ENCODE data around the gene GSTM3. TPM values are rescaled to one million over a fixed set of nuclear protein-coding genes. Genes with fewer than 3 reads are reported as not detected.
A peak's percentile ranks its signal among the peaks of the same experiment; 100 is the strongest.

GSTM3 gene
- polyA plus RNA-seq, 1 donor (not counting 4 experiments of a cell fraction or from before 2014, with no cell fraction given): 113 TPM

DNA sequence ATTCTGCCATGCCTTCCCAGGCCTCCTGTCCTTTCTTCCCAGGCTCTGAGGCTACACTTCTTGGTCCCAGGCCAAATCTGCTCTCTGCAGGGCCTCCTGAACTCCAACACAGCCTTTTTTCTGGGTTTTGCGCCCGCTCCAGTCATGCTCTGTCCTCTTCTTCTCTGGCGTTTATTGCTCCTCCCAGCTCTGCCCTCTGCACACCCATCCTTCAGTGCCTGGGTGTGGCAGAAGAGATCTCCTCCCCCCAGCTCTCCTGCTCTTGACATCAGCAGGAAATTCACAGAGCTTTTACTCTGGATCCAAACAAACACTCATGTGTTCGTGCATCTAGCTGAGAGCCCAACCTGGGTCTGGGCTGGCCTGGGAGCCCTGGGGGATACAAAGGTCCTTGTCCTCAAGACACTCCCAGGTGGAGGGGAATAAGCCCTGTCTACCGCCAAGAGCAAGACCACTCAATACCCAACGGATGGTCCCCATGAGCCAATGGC is 45.7 kb upstream of the GSTM3 start:
- H3K36me3 ChIP-seq (ENCODE audit: control insufficient read depth in 2 of 2, extremely low read depth in 1 of 2, insufficient read depth in 2 of 2, low read length in 2 of 2): no peaks in the 10 kb centered on the region
- dilution Hi-C loops (cut with MboI; ENCODE audit: extremely low pct_ligation_motif_present, low sequenced_read_pairs): no loop called here
- TF ChIP-seq EZH2 (IDR thresholded peaks at IDR 0.05; ENCODE audit: low read length): no peak
- TF ChIP-seq, protein P1, sequence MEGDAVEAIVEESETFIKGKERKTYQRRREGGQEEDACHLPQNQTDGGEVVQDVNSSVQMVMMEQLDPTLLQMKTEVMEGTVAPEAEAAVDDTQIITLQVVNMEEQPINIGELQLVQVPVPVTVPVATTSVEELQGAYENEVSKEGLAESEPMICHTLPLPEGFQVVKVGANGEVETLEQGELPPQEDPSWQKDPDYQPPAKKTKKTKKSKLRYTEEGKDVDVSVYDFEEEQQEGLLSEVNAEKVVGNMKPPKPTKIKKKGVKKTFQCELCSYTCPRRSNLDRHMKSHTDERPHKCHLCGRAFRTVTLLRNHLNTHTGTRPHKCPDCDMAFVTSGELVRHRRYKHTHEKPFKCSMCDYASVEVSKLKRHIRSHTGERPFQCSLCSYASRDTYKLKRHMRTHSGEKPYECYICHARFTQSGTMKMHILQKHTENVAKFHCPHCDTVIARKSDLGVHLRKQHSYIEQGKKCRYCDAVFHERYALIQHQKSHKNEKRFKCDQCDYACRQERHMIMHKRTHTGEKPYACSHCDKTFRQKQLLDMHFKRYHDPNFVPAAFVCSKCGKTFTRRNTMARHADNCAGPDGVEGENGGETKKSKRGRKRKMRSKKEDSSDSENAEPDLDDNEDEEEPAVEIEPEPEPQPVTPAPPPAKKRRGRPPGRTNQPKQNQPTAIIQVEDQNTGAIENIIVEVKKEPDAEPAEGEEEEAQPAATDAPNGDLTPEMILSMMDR (optimal IDR thresholded peaks at IDR 0.05 in 1 of 3, IDR thresholded peaks at IDR 0.05 in 1 of 3, conservative IDR thresholded peaks at IDR 0.05 in 1 of 3; ENCODE audit: extremely low read depth in 1 of 3, insufficient read depth in 2 of 3, low read length in 3 of 3): no peak
- no peaks in the 10 kb centered on the region for H3K9me3 ChIP-seq (ENCODE audit: control insufficient read depth, low read depth, low read length)
- no peaks in the 10 kb centered on the region for H3K79me2 ChIP-seq (ENCODE audit: control insufficient read depth, insufficient read depth, low read length)
- no peak overlapping the region for H2AFZ ChIP-seq (ENCODE audit: control insufficient read depth, low read length)
- H4K20me1 ChIP-seq (ENCODE audit: control insufficient read depth, extremely low read depth, insufficient read depth, low read length): no peaks in the 10 kb centered on the region
- DNase-seq (ENCODE audit: low read depth, low spot score) (no peak), FAIRE-seq (no peak)
- H3K4me2 ChIP-seq (ENCODE audit: control insufficient read depth, extremely low read depth, insufficient read depth, low read depth, low read length): no peak overlapping the region
- no peak overlapping the region for H3K4me3 ChIP-seq (ENCODE audit: control insufficient read depth in 2 of 3, extremely low read depth in 1 of 3, insufficient read depth in 2 of 3, low read depth in 1 of 3, low read length in 3 of 3)
- H3K27ac ChIP-seq (ENCODE audit: control insufficient read depth, insufficient read depth, low read length): peak overlapping the region; percentile 0
- no peaks in the 10 kb centered on the region for H3K27me3 ChIP-seq (ENCODE audit: control insufficient read depth, extremely low read depth, insufficient read depth, low read length)
- no peak overlapping the region for H3K9ac ChIP-seq (ENCODE audit: control insufficient read depth, extremely low read depth, insufficient read depth, low read length)
- no peaks in the 10 kb centered on the region for H3K9me1 ChIP-seq (ENCODE audit: control insufficient read depth, extremely low read depth, insufficient read depth, low read length)
- H3K4me1 ChIP-seq (ENCODE audit: control insufficient read depth, extremely low read depth, insufficient read depth, low read length): peaks cover 25% of the 10 kb centered on the region

- Histone ChIP-seq H2AFZ (ENCODE audit: control insufficient read depth, low read length) (no peak overlapping the region), H3K4me1 (ENCODE audit: control insufficient read depth, extremely low read depth, insufficient read depth, low read length) (peaks cover 25% of the 10 kb centered on the region), H3K4me2 (ENCODE audit: control insufficient read depth, extremely low read depth, insufficient read depth, low read depth, low read length) (no peak overlapping the region), H3K9me1 (ENCODE audit: control insufficient read depth, extremely low read depth, insufficient read depth, low read length) (no peaks in the 10 kb centered on the region), H3K9me3 (ENCODE audit: control insufficient read depth, low read depth, low read length) (no peaks in the 10 kb centered on the region), H3K4me3 (ENCODE audit: control insufficient read depth in 2 of 3, extremely low read depth in 1 of 3, insufficient read depth in 2 of 3, low read depth in 1 of 3, low read length in 3 of 3) (no peak overlapping the region), H3K27ac (ENCODE audit: control insufficient read depth, insufficient read depth, low read length) (no peak overlapping the region), H3K79me2 (ENCODE audit: control insufficient read depth, insufficient read depth, low read length) (no peaks in the 10 kb centered on the region), H3K27me3 (ENCODE audit: control insufficient read depth, extremely low read depth, insufficient read depth, low read length) (no peaks in the 10 kb centered on the region), H3K36me3 (ENCODE audit: control insufficient read depth in 2 of 2, extremely low read depth in 1 of 2, insufficient read depth in 2 of 2, low read length in 2 of 2) (no peaks in the 10 kb centered on the region), H3K9ac (ENCODE audit: control insufficient read depth, extremely low read depth, insufficient read depth, low read length) (no peak overlapping the region), H4K20me1 (ENCODE audit: control insufficient read depth, extremely low read depth, insufficient read depth, low read length) (no peaks in the 10 kb centered on the region)
- TF ChIP-seq, protein P1 (optimal IDR thresholded peaks at IDR 0.05 in 1 of 3, IDR thresholded peaks at IDR 0.05 in 1 of 3, conservative IDR thresholded peaks at IDR 0.05 in 1 of 3; ENCODE audit: extremely low read depth in 1 of 3, insufficient read depth in 2 of 3, low read length in 3 of 3): no peak
- TF ChIP-seq EZH2 (IDR thresholded peaks at IDR 0.05; ENCODE audit: low read length): no peak
- FAIRE-seq (no peak), DNase-seq (ENCODE audit: low read depth, low spot score) (no peak)
- dilution Hi-C loops (cut with MboI; ENCODE audit: extremely low pct_ligation_motif_present, low sequenced_read_pairs): no loop called here
Measured at GRCh38 chr1:109786112-109786480, 45.3 kb upstream of the GSTM3 start.

Measured in keratinocyte (primary cell).